Ascending aorta (tissue), 2 donors: ENCODE measurements around the gene CORO7. TPM values are rescaled to one million over a fixed set of nuclear protein-coding genes. Genes with fewer than 3 reads are reported as not detected.
A peak's percentile ranks its signal among the peaks of the same experiment; 100 is the strongest.

Experiments
- DNase-seq, 2 donors: peaks; one replicate each; pipeline ENCODE4 v3.0.0-alpha.2; 2019; ENCODE audit warnings: low spot score in 2 of 2
- H3K27ac ChIP-seq, 2 donors: fragments of 200-600 bp; sonication (generic); one replicate each; pipeline ENCODE4 v1.5.1; 2016 to 2017; ENCODE audit warnings: mild to moderate bottlenecking in 1 of 2
- H3K27me3 ChIP-seq: fragments of 200-600 bp; sonication (generic); one replicate; pipeline ENCODE4 v1.5.1; 2017
- H3K36me3 ChIP-seq, 2 donors: fragments of 200-600 bp; sonication (generic); one replicate each; pipeline ENCODE4 v1.5.1; 2016
- H3K4me1 ChIP-seq, 2 donors: fragments of 200-600 bp; sonication (generic); one replicate each; pipeline ENCODE4 v1.5.1; 2016 to 2017; ENCODE audit warnings: mild to moderate bottlenecking in 1 of 2
- H3K4me3 ChIP-seq, 2 donors: fragments of 200-600 bp; sonication (generic); one replicate each; pipeline ENCODE4 v1.5.1; 2016 to 2017; ENCODE audit warnings: mild to moderate bottlenecking in 1 of 2
- H3K9me3 ChIP-seq, 2 donors: fragments of 200-600 bp; sonication (generic); one replicate each; pipeline ENCODE4 v1.5.1; 2016
- CTCF ChIP-seq, 3 experiments: fragments of 200-600 bp in 2 of 3; fragments of 450-650 bp in 1 of 3; sonication (generic) in 2 of 3; IDR thresholded peaks; one replicate each; pipeline ENCODE4 v1.5.1; 2016 to 2019; ENCODE audit warnings: antibody characterized with exemption in 3 of 3, mild to moderate bottlenecking in 1 of 3, moderate library complexity in 1 of 3
- intact Hi-C: fragments of 100-400 bp; cut with DNase I; formaldehyde crosslinking; loops from one replicate; pipeline ENCODE4 v1.15.1; 2023
- total RNA-seq: library from RNA; depleted of rRNA; stranded (reverse); fragments of >200 nt; gene quantifications from one replicate; pipeline ENCODE4 v1.1.0, GENCODE V29; 2016

Gene CORO7
- total RNA-seq, 1 donor from 2014 or later: 41.9 TPM

- Histone ChIP-seq H3K4me1 (peaks cover 0 to under 1% of the 10 kb centered on the region in 2 donors), H3K36me3 (peaks cover 2 to 24% of the 10 kb centered on the region in 2 donors), H3K4me3 (no peak overlapping the region), H3K9me3 (no peaks in the 10 kb centered on the region), H3K27ac (no peak overlapping the region), H3K27me3 (no peaks in the 10 kb centered on the region)
- no peak for TF ChIP-seq CTCF (IDR thresholded peaks at IDR 0.05)
- no peak for DNase-seq
- intact Hi-C loops: no loop called here
These were observed 59.6 kb downstream of the CORO7 start for GRCh38 chr16:4356820-4357219.

GRCh38 chr16:4354512-4355409 is 61.6 kb downstream of the CORO7 start:
- peaks cover 0 to 9% of the 10 kb centered on the region in 2 donors for H3K4me1 ChIP-seq
- DNase-seq: no peak
- no peak for TF ChIP-seq CTCF (IDR thresholded peaks at IDR 0.05)
- H3K9me3 ChIP-seq: no peaks in the 10 kb centered on the region
- H3K4me3 ChIP-seq: no peak overlapping the region
- peaks cover 0 to 16% of the 10 kb centered on the region in 2 donors for H3K36me3 ChIP-seq
- intact Hi-C loops: loop anchor here (5.0 kb wide), 1 partner anchor 33 kb away; no protein-coding TSS in a partner anchor
- no peaks in the 10 kb centered on the region for H3K27me3 ChIP-seq
- no peak overlapping the region for H3K27ac ChIP-seq

- Histone ChIP-seq H3K36me3 (peaks cover 0 to 16% of the 10 kb centered on the region in 2 donors), H3K27ac (no peak overlapping the region), H3K4me3 (no peak overlapping the region), H3K9me3 (no peaks in the 10 kb centered on the region), H3K4me1 (peaks cover 0 to 10% of the 10 kb centered on the region in 2 donors), H3K27me3 (no peaks in the 10 kb centered on the region)
- intact Hi-C loops: loop anchor here (5.0 kb wide), 1 partner anchor 34 kb away; no protein-coding TSS in a partner anchor
- DNase-seq: no peak
- no peak for TF ChIP-seq CTCF (IDR thresholded peaks at IDR 0.05)
These were observed 62.7 kb downstream of the CORO7 start for GRCh38 chr16:4353675-4354074.

GRCh38 chr16:4352843-4353242 is 63.6 kb downstream of the CORO7 start:
- H3K4me3 ChIP-seq: no peak overlapping the region
- peaks cover 0 to 16% of the 10 kb centered on the region in 2 donors for H3K4me1 ChIP-seq
- no peak overlapping the region for H3K27ac ChIP-seq
- no peaks in the 10 kb centered on the region for H3K9me3 ChIP-seq
- H3K36me3 ChIP-seq: peaks cover 0 to 12% of the 10 kb centered on the region in 2 donors
- H3K27me3 ChIP-seq: no peaks in the 10 kb centered on the region
- intact Hi-C loops: loop anchor here (5.0 kb wide), 1 partner anchor 34 kb away; no protein-coding TSS in a partner anchor
- TF ChIP-seq CTCF (IDR thresholded peaks at IDR 0.05): no peak
- no peak for DNase-seq

- no peaks in the 10 kb centered on the region for H3K9me3 ChIP-seq
- no peaks in the 10 kb centered on the region for H3K27me3 ChIP-seq
- no peak for DNase-seq
- peak overlapping the region in 1 of 2 donors; percentile 73 for H3K27ac ChIP-seq
- intact Hi-C loops: loop anchor here (1.0 to 5.0 kb wide), 2 partner anchors 19 to 35 kb away; partner anchors contain the start of gene VASN
- no peak for TF ChIP-seq CTCF (IDR thresholded peaks at IDR 0.05)
- peak overlapping the region in 1 of 2 donors; percentile 88 for H3K4me3 ChIP-seq
- peaks cover 0 to 16% of the 10 kb centered on the region in 2 donors for H3K4me1 ChIP-seq
- peaks cover 0 to 7% of the 10 kb centered on the region in 2 donors for H3K36me3 ChIP-seq
These were observed 64.5 kb downstream of the CORO7 start for GRCh38 chr16:4351880-4352279.
